Testis (tissue), 2 donors: Measurements from ENCODE around the gene CDH12.

Experiments
- CTCF ChIP-seq, 3 experiments: fragments of 450-650 bp in 2 of 3; fragments of 200-600 bp in 1 of 3; sonication (generic) in 1 of 3; IDR thresholded peaks; one replicate each; pipeline ENCODE4 v1.5.1; 2016 to 2019; ENCODE audit warnings: antibody characterized with exemption in 3 of 3, mild to moderate bottlenecking in 2 of 3, moderate library complexity in 1 of 3
- POLR2A ChIP-seq: fragments of 450-650 bp; IDR thresholded peaks from one replicate; pipeline ENCODE4 v1.6.1; 2017; ENCODE audit warnings: antibody characterized with exemption, mild to moderate bottlenecking, moderate library complexity

DNA sequence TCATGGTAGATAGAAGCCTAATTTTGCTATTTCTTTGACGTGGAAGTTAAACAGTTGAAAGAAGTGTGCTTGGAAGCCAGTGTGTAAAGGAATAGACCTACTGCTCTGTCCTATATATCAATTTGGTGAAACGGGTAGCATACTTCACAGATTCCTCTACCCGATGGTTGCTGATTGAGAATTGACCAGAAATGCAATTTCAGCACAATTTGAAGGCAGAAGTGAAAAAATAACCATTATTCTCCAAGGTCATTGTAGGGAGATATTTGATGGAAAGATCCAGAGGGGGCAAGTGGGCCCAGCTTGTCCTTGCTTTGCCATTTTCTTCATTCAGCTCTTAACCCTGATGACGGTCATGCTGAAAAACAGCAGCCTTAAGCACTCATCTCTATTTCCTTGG, 15.3 kb downstream of the CDH12 start:
- TF ChIP-seq POLR2A = no peak
- no peak for TF ChIP-seq CTCF (IDR thresholded peaks at IDR 0.05)
